HUES6 (cell line): ENCODE data around the gene TSPAN18.
A peak's percentile ranks its signal among the peaks of the same experiment; 100 is the strongest.

ENCODE experiments used
- H3K27ac ChIP-seq: 2 replicates; pipeline ENCODE4 v1.7.0; 2013; ENCODE audit warnings: low read depth, mild to moderate bottlenecking, low read length, inconsistent platforms
- H3K27me3 ChIP-seq: 2 replicates; pipeline ENCODE4 v1.6.1; 2013; ENCODE audit warnings: low read length; ENCODE audit not compliant: control insufficient read depth, insufficient read depth
- H3K36me3 ChIP-seq: 2 replicates; pipeline ENCODE4 v1.6.1; 2013; ENCODE audit warnings: low read length; ENCODE audit not compliant: control insufficient read depth, insufficient read depth
- H3K4me1 ChIP-seq: 2 replicates; pipeline ENCODE4 v1.6.1; 2013; ENCODE audit warnings: low read length; ENCODE audit not compliant: control insufficient read depth, insufficient read depth
- H3K4me3 ChIP-seq: 2 replicates; pipeline ENCODE4 v1.5.1; 2013; ENCODE audit warnings: low read depth, low read length
- H3K9ac ChIP-seq: one replicate; pipeline ENCODE4 v1.6.1; 2013; ENCODE audit warnings: mild to moderate bottlenecking, low read length
- H3K9me3 ChIP-seq: 2 replicates; pipeline ENCODE4 v1.6.1; 2013; ENCODE audit warnings: low read depth, low read length; ENCODE audit not compliant: control insufficient read depth, insufficient read depth

The TSPAN18 gene

DNA sequence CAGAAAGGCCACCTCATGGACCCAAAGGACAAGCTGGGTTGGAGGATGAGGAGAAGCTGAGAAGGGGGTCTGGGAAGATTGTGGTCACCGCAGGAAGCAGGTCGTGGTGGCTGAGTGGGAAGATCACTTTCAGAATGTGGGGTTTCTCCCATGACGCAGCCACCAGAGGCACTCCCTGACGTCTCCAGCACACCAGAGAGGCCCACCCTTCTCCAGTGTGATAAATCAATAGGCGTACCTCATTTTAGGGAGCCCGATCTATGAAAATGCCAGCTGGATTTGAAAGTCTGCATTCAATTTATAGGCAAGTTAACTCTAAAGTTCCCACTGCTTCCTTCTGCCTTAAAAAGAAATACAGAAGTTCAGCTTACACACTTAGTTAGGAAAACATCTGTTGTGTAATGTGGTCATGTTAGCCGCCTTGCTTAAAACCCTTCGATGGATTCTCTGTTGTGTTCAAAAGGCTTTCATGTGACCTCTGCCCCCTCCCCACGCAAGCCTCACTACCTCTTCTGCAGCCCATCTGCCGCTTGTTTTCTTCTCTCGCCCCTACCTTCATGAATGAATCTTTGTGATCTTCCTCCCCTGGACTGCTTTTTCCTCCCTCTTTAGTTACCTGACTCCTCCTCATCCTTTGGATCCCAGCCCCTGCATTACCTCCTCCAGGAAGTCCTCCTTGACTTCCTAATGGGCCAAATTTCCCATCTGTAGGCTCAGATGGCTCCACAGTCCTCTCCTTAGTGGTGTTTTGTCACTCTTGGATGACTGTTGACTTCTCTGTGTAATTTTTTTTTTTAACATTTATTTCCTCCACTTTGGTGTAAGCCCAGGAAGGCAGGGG lies 10.7 kb downstream of the TSPAN18 start:
- peaks cover 72% of the 10 kb centered on the region for H3K4me1 ChIP-seq
- H3K9ac ChIP-seq = no peak overlapping the region
- H3K27ac ChIP-seq = no peak overlapping the region
- 0 out of 2 replicates have a peak, but pooled peaks cover 3% of the 10 kb centered on the region for H3K36me3 ChIP-seq
- 0 out of 2 replicates have a peak, but pooled peaks cover 2% of the 10 kb centered on the region for H3K9me3 ChIP-seq
- no peak overlapping the region for H3K4me3 ChIP-seq
- H3K27me3 ChIP-seq = peaks cover 3% of the 10 kb centered on the region; the same call in 1 of the 2 replicates

DNA sequence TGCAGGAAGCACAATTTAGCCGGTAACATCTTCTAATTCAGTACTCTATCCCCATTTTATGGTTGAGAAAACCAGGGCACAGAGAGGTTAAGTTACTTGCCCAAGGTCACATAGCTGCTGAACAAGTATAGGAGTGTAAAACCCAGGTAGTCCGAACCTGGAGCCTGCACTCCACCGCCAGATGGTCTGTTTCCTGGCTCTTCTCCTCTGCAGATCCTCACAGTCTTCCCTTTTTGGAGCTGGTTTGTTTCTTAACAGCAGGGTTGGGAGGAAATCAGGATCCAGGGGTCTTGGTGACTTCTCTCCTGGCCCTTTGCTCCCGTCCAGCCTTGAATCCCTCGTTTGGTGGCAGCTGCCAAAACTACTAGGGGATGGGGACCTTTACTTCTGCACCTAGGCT lies 12.0 kb downstream of the TSPAN18 start:
- peaks cover 72% of the 10 kb centered on the region for H3K4me1 ChIP-seq
- 0 out of 2 replicates have a peak, but pooled peaks cover 3% of the 10 kb centered on the region for H3K36me3 ChIP-seq
- no peak overlapping the region for H3K27ac ChIP-seq
- H3K4me3 ChIP-seq = no peak overlapping the region
- H3K9ac ChIP-seq = no peak overlapping the region
- H3K27me3 ChIP-seq = no peaks in the 10 kb centered on the region
- no peaks in the 10 kb centered on the region for H3K9me3 ChIP-seq

DNA sequence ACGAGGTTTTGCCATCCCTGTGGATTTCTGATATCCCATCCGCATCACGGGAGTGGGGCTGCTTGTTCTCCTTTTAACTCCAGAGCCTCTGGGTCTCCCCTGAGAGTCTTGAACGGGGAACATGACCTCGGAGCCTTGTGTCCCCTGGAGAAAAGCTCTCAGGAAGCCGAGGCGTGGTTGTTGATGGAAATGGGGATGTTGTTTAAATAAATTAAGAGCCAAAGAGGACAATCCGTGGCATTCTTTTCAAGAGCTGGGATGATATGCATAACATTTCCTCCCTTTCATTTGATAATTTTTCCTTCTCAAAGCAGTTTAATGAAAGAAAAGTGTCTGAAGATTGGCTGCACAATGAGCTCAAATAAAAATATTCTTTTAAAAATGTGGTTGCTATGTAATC lies 14.2 kb downstream of the TSPAN18 start:
- H3K4me3 ChIP-seq = peak overlapping the region; percentile 8; the same call in 1 of the 2 replicates

DNA sequence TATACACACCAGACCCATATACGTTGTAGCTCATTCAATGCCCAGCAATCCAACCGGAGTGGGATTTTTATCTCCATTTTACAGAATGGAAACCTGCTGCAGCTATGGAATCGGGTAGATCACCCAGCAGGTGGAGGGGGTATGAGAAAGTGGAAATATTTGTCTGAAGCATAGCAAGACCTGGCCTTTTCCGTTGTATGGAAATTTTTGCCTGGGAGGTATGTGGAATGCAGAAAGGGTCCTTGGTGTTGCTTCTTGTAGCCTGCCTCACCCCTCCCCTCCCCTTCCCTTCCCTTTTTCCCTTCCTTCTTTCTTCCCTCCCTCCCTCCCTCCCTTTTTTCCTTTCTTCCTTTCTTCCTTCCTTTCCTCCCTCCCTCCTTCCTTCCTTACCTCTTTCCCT lies 15.2 kb downstream of the TSPAN18 start:
- Histone ChIP-seq H3K9ac (no peak overlapping the region), H3K27ac (no peak overlapping the region), H3K9me3 (no peaks in the 10 kb centered on the region)

More for the DNA sequence above, 14.2 kb downstream of the TSPAN18 start:
- Histone ChIP-seq H3K9ac (no peak overlapping the region), H3K9me3 (no peaks in the 10 kb centered on the region), H3K27ac (no peak overlapping the region), H3K36me3 (0 out of 2 replicates have a peak, but pooled peaks cover 3% of the 10 kb centered on the region), H3K27me3 (no peaks in the 10 kb centered on the region), H3K4me1 (peaks cover 61% of the 10 kb centered on the region)

DNA sequence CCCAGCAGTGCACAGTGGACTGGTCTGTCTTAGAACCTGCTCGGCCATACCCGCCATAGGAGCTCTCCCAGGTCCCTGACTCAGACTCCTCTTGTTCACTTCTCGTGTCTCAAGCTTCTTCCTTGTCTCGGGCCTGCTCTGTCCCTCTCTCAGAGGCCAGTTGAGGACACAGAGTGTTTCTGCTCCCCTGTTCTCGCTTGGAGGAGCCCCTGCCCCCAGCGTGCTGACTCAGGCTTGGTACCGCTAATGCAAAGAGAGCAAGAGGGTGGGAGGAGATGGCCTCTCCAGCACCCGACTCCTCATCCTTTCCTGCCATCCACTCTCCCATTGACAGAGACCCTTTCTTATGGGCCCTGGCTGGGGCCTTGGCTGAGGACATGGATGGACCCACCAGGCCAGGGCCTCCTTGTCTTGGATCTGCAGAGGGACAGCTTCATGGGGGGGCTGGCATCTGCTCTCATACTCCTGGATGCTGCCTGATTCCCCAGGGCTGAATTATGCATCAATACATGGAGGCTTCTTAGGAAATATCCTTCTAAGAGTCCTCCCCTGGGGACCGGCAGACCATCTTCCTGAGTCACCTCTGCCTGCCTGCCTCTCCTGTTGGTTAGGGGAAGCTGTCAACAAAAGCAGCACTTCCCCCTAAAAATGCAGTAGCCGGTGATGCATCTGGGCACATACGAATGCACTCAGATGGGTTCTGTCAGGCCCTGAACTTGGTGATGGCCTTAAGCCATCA lies 15.9 kb downstream of the TSPAN18 start:
- H3K27me3 ChIP-seq = no peaks in the 10 kb centered on the region
- 0 out of 2 replicates have a peak, but pooled peaks cover 3% of the 10 kb centered on the region for H3K36me3 ChIP-seq
- no peak overlapping the region for H3K4me3 ChIP-seq
- H3K9me3 ChIP-seq = no peaks in the 10 kb centered on the region
- no peak overlapping the region for H3K27ac ChIP-seq
- H3K9ac ChIP-seq = no peak overlapping the region
- H3K4me1 ChIP-seq = peaks cover 52% of the 10 kb centered on the region

More for the DNA sequence above, 15.2 kb downstream of the TSPAN18 start:
- 0 out of 2 replicates have a peak, but pooled peaks cover 3% of the 10 kb centered on the region for H3K36me3 ChIP-seq
- H3K27me3 ChIP-seq = no peaks in the 10 kb centered on the region
- peaks cover 59% of the 10 kb centered on the region for H3K4me1 ChIP-seq
- 0 out of 2 replicates have a peak overlapping the region, but pooled peaks have one; percentile 3 for H3K4me3 ChIP-seq

DNA sequence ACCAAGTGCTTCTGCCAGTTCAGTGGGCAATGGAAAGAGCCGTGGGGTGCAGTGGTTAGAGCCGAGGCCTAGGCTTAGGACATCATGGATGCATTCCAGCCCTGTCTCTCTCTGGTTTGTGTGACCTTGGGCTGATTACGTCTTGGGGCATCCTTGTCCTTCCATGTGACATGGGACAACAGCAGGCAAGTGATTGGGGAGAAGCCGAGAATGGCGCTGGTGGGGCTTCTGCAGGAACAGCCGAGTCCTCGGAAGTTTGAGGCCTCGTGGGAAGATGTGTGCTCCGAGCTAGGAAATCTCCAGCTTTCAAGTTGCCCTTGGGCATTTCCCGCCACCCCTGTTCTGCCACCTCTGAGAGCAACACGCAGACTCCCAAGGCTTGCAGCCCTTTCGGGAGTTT lies 16.6 kb downstream of the TSPAN18 start:
- Histone ChIP-seq H3K4me3 (no peak overlapping the region), H3K36me3 (0 out of 2 replicates have a peak, but pooled peaks cover 2% of the 10 kb centered on the region), H3K9ac (no peak overlapping the region), H3K4me1 (peaks cover 50% of the 10 kb centered on the region), H3K27ac (no peak overlapping the region), H3K9me3 (no peaks in the 10 kb centered on the region), H3K27me3 (no peaks in the 10 kb centered on the region)

DNA sequence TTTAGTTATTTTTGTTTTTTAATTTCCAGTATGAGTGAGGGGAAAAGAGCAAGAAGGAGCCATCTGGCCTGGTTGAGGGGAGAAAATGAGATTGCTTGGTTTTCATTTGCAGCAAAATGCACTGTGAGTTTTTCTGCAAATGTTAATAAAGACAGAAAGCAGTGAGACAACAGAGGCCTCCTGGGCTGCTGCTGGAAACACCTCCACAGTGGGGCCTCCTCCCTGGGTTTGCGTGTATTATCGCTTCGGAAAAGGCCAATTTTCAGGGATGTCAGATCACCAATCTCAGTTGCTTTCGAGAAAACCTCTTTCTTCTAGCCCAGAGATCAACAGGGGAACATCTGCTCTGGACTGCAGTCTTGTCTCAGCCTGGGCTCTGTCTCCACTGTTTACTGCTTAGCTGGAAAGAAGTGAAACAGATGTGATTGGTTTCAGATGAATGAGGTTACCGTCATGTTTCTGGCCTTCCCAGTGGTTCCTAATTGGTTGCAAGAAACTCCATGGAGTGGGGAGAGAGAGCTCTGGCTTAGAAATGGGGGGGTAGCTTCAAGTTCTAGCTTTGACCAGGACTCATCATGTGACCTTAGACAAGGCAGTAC lies 17.3 kb downstream of the TSPAN18 start:
- Histone ChIP-seq H3K4me1 (peaks cover 54% of the 10 kb centered on the region), H3K27me3 (no peaks in the 10 kb centered on the region), H3K9me3 (no peaks in the 10 kb centered on the region)

DNA sequence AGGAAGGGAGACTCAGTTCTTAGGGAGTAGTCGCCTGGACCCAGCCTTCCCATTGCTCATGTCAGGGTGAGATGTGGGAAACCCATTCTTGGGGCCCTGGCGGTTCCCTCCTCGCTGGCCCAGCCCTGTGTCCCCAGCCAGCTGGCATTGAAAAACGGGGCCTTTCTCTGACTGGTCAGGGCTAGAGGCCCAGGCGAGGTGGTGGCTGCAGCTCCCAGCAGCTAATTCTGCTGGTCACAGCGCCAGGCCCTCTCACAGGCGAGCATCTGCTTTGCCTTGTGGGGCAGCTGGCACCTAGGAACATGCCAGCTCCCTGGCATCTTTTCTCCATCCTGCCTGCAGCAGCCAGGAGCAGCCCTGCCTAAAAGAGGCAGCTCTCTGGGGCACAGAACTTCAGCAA lies 20.1 kb downstream of the TSPAN18 start:
- no peaks in the 10 kb centered on the region for H3K27me3 ChIP-seq
- no peaks in the 10 kb centered on the region for H3K36me3 ChIP-seq
- H3K4me1 ChIP-seq = peaks cover 32% of the 10 kb centered on the region
- no peaks in the 10 kb centered on the region for H3K9me3 ChIP-seq
- no peak overlapping the region for H3K27ac ChIP-seq
- H3K9ac ChIP-seq = no peak overlapping the region
- H3K4me3 ChIP-seq = no peak overlapping the region

More for the DNA sequence above, 17.3 kb downstream of the TSPAN18 start:
- no peak overlapping the region for H3K27ac ChIP-seq
- no peak overlapping the region for H3K4me3 ChIP-seq
- H3K36me3 ChIP-seq = no peaks in the 10 kb centered on the region
- no peak overlapping the region for H3K9ac ChIP-seq

DNA sequence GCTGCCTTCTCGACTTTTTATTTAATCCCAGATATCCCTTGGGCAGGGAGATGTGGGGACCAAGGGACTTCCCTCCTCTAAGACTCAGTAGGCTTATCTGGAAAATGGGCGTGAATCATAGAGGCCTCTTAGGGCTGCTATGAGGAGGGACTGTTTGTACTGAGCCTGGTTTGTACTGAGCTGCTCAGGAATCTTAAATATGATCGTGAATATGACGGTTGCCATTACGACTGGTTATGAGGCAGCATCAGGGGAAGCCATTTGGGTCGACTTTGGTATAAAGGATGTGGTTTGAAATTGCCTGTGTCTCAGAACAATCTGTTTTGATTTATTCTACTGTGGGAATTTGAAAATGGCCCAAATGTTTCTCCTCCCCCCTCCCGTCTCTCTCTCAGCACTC lies 20.6 kb downstream of the TSPAN18 start:
- no peak overlapping the region for H3K9ac ChIP-seq
- no peak overlapping the region for H3K4me3 ChIP-seq
- no peaks in the 10 kb centered on the region for H3K36me3 ChIP-seq
- H3K9me3 ChIP-seq = no peaks in the 10 kb centered on the region
- no peaks in the 10 kb centered on the region; the same call in 1 of the 2 replicates for H3K27me3 ChIP-seq
- H3K27ac ChIP-seq = no peak overlapping the region
- H3K4me1 ChIP-seq = peaks cover 29% of the 10 kb centered on the region

DNA sequence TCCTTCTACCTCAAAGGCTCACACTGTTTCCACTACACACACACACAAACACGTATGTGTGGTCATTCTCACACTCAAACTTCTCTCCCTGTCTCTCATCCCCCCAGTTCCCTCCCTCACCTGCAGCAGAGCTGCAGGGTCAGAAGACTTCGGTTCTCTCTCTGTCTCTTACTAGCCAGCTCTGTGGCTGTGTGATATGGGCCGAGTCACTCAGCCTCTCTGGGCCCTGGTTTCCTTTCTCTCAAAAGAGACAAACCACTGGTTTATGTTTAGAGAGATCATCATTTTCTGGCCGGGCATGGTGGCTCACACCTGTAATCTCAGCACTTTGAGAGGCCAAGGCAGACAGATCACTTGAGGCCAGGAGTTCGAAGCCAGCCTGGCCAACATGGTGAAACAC lies 21.1 kb downstream of the TSPAN18 start:
- Histone ChIP-seq H3K9me3 (no peaks in the 10 kb centered on the region), H3K36me3 (no peaks in the 10 kb centered on the region), H3K4me1 (peaks cover 26% of the 10 kb centered on the region), H3K27ac (no peak overlapping the region), H3K9ac (no peak overlapping the region), H3K27me3 (no peaks in the 10 kb centered on the region; the same call in 1 of the 2 replicates), H3K4me3 (no peak overlapping the region)
